Activated CD8-positive, alpha-beta memory T cell treated with anti-CD3 and anti-CD28 coated beads for 48 hours (primary cell): ENCODE results near the gene ZNF664.

Experiments
- DNase-seq, 3 experiments: peaks; one replicate each; pipeline ENCODE4 v3.0.0-alpha.2; 2020; ENCODE audit warnings: low read depth in 2 of 3, low spot score in 2 of 3

The ZNF664 gene

DNA sequence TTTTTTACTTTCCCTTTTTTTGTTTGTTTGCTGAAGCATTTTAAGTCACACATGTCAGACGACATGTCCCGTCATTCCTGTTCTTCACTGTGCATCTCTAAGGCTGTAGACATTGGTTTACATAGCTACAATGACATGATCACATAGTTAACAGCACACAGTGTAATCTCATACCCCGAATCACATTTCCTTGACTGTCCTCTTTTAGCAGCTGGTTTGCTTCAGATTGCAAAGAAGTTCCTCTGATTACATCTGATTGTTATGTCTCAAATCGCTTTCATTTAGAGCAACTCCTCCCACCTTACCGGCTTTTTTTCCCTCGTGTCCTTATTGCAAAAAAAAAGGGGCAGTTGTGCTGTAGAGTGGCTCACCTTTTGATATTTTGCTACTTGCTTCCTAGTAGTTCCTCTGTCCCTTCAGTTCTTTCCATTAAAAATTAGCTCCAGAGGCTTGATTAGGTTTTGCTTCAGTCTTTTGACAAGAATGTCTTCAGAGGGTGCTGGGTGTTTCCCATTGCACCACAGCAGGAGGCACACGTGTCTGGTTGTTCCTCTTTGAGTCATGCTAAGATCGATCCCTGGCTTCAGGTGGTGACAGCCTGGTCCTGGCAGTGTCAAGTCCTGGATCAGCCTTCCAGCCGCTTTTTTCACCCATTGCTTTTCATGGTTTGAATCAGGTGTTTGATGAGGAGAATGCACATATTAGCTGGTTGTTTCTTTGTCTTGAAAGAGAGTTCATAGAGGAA lies 35.0 kb downstream of the ZNF664 start:
- DNase-seq = no peak

GRCh38 chr12:124008595-124008994 lies 35.6 kb downstream of the ZNF664 start:
- DNase-seq = no peak

- no peak for DNase-seq
These were observed 36.8 kb downstream of the ZNF664 start for GRCh38 chr12:124009781-124010180.

DNA sequence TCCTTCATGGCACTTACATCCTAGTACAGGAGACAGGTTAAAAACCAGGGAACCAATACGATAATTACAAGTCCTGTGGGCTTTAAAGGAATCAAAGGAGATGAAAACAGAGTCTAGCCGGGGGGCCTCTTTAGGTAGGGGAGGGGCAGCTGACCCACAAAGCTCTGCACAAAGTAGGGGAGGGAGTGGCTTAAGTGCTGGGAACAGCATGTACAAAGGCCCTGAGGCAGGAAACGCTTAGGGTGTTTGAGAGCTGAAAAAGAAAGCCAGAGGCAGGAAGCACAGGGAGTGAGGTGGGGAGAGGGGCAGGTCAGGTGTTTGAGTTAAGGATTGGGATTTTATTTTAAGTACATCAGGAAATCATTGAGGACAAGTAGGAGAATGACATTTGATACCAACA lies 37.7 kb downstream of the ZNF664 start:
- no peak for DNase-seq

DNA sequence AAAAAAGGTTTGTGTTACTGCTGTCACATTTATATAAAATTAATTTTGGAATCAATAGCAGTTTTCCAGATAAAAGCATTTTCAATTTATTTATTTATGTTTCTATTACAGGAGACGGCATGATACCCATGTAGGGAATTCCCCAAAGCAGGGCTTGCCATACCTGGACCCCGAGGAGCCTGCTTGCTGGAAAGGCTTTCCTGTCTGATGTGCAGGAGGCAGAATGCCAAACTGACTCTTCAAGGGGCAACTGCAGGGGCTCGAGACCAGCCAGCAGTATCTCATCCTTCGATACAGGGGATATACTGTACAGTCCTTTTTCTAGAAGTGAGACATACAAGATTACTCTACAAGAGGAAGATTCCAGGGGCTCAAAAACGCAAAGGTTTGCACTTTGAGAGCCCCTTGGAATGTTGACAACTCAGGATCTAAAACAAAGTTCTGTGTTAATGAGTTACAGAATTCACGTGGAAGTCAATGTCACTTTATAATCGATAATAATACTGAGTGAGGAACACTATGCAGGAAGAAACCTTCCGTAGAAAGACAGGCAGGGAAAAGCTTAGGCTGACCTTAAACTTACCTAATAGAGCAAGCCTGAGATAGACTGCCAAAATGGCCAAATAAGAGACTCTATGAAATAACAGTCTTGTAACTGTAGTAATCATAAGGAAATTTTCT lies 38.6 kb downstream of the ZNF664 start:
- no peak for DNase-seq

- no peak for DNase-seq
These were observed 40.1 kb downstream of the ZNF664 start for GRCh38 chr12:124013073-124013472.

GRCh38 chr12:124015494-124016461 lies 42.8 kb downstream of the ZNF664 start:
- DNase-seq = no peak

DNA sequence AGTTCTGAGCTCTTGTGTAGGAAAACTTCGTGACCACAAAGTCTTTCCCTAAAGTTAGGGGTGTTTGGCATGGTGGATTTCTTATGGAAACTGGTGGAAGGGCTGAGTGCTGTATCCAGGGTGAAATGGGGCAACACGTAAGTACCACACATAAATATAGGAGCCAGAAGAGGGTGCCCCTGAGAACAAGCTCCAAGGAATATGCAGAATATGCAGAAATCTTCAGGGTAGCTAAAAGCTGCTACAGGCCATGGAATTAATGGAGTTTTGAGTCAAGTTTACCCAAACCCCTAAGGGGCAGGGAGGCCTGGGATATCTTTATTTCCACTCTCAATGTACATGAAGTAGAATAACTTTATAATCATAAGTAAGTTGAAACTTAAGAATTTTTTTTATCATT lies 44.0 kb downstream of the ZNF664 start:
- no peak for DNase-seq

DNA sequence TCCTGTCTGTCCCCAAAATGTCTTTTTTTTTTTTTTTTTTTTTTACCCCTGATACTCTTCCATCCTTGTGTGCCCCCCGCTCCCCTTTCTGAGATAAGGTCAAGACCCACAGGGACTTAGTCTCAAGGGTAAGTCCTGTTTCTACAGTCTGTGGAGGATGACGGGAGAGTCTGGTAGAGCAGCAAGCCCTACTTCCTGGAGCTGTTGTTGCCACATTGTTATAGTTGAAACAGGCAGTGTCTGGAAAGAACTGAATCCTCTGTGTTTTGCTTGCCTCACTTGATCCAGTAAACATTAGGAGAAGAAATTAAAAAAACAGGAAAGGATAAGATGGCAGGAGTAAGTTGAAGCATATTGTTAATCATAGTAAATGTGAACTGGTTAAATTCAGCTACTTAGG lies 45.5 kb downstream of the ZNF664 start:
- no peak for DNase-seq

DNA sequence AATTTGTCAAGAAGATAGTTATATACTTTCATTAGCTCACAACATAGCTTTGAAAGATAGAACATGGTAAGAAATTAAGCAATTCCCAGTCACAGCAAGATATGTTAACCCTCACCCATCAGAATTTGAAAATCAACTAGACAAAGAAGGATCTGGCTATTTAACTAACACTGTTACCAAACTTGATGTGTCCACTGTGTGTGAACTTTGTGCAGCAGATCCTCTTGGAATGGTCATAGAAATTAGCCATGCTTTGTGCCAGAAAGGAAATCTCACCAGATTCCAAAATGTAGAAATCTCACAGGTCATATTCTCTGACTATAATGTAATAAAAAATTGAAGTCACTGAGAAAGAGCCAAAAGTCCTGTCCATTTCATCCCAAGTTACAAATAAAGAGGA lies 46.1 kb downstream of the ZNF664 start:
- DNase-seq = no peak

- no peak for DNase-seq
These were observed 47.5 kb downstream of the ZNF664 start for GRCh38 chr12:124020514-124020949.

- no peak for DNase-seq
These were observed 48.0 kb downstream of the ZNF664 start for GRCh38 chr12:124021007-124021406.

DNA sequence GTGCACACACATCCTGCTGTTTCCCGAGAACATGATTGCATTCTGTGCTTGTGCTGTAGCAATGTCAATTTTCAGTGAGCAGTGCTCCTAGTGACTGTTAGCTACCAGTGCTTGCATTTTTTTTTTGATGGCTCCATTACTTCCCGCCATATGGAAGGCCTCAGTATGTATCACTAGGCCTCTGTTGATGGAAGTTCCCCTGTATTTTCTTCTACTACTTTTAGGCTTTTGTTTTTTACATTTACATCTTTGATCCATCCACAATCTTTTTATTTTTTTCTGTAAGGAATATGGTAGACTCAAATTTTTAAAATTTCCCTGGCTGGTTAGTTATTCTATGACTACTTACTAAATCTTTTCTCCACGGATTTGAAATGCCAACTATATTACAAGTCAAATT lies 49.1 kb downstream of the ZNF664 start:
- no peak for DNase-seq

- no peak for DNase-seq
These were observed 51.3 kb downstream of the ZNF664 start for GRCh38 chr12:124024263-124024678.

GRCh38 chr12:124024776-124025175 lies 51.8 kb downstream of the ZNF664 start:
- no peak for DNase-seq

- no peak for DNase-seq
These were observed 52.6 kb downstream of the ZNF664 start for GRCh38 chr12:124025661-124026060.

DNA sequence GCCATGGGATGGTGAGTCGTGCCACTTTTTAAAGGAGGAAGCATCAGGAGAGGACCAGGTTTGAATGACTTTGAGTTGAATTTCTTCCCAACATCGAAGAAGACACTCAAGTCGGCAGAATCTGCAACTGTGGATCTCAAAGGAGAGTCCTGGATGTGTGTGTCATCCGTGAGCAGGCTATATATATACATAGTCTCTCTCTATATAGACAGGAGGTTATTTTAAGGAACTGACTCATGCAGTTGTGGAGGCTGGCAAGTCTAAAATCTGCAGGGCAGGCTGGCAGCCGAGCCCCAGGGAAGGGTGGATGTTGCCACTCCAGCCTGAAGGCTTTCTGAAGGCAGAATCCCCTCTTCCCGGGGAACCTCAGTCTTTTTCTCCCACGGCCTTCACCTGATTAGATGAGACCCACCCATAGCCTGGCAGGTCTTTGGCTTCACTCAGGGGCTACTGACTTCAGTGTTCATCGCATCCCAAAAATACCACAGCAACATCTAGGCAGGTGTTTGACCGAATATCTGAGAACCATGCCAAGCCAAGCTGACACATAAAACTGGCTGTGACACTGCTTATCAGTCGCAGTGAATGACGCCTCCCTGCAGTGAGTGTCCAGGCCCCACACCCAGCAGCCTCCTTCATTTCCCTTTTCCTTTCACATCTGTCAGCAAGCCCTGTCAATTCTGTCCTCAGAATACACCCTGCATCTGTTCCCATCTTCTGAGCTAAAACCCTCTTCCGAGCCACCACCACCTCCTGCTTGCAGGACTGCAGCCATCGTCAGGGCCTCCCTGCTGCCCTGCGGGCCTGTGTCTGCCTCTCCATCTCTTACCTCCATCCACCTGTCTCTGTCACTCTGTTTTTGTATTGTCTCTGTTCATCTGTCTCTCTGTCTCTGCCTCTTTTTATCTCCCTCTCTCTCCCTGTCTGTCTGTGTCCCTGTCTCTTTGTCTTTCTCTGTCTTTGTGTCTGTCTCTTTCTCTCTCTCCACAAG lies 54.0 kb downstream of the ZNF664 start:
- no peak for DNase-seq

- DNase-seq = no peak
These were observed 54.9 kb downstream of the ZNF664 start for GRCh38 chr12:124027753-124028554.

- DNase-seq = no peak
These were observed 55.5 kb downstream of the ZNF664 start for GRCh38 chr12:124028555-124028925.

GRCh38 chr12:124030008-124030407 lies 57.0 kb downstream of the ZNF664 start:
- DNase-seq = no peak
